Measurements from ENCODE around the gene WARS2.

WARS2 gene

DNA sequence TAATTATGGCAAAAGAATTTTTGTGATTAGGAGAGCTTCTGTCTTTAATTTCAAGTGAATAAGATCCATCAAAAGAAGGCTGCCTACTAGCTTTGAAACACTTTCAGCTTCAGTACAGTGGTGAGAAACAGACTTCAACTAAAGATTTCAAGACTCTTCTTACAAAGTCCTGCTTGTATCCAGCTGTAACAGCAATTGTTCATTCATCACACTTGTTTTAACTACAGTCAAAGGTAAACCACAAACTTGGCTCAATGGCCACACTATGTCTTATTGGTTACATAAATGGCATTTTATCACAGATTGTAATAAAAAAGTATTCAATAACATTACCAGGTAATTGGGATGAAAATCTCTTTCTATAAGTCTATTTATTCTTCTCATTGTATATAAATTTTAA lies 59.2 kb downstream of the WARS2 start:
- DNase-seq, result no peak

DNA sequence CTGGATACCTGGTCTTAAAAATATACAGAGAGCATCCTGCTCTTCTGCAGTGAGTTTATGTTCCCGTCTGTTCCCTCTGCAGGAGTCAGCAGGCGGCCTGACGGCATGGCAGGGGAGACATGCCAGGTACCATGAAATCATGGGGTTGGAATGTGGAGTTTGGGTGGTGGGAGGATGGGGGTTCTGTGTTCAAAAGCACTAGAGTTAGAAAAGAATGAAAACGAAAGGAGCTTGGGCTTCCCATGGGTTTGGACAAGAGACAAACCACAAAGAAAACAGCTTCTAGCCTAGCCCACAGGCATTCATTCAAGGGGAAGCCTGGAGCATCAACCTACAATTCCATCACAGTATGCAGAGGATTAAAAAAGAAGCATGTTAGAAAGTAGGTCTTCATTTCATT lies 59.9 kb downstream of the WARS2 start:
- no peak for DNase-seq

DNA sequence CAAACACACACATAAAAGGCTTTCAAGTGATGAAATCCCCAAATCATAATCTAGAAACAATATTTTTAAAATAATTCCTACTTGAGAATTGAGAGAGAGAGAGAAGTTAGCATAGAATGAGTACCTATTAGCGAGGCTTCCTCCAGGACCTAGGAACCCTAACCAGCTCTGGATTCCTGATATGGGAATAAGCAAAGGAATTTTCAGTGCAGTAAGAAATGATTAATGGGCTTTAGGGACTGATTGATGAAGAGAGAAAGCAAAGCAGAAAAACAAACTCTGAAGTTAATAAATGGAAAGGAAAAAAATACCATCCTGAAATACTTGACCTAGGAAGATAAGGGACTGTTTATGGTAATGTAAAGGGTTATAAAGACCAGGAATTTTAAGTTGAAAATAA lies 60.6 kb downstream of the WARS2 start:
- DNase-seq, result no peak

DNA sequence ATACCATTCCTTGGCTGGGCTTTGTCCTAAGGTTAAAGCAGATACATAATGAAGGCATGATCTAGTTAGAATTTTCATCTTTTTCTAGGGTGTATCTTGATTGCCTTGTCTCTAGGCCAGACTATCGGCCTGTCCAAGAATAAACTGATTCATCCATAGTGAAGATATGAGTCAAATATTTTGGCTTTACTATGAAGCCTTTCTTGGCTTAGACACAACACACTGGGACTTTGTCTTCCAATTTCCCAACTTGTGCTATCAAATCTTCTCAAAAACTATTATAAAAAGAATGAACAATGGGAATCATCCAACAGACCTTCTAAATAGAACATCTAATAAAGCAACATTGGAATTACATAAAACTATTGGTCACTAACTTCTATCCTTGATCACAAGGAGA lies 64.8 kb downstream of the WARS2 start:
- DNase-seq, result no peak

DNA sequence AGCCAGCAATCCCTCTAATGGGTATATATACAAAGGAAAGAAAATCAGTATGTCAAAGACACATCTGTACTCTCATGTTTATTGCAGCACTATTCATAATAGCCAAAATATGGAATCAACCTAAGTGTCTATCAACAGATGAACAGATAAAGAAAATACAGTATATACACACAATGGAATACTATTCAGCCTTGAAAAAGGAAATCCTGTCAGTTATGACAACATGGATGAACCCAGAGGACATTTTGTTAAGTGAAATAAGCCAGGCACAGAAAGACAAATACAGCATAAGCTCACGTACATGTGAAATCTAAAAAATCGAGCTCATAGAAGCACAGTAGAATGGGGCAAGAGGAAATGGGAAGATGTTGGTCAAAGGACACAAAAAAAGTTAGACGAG lies 69.1 kb downstream of the WARS2 start:
- DNase-seq, result no peak

DNA sequence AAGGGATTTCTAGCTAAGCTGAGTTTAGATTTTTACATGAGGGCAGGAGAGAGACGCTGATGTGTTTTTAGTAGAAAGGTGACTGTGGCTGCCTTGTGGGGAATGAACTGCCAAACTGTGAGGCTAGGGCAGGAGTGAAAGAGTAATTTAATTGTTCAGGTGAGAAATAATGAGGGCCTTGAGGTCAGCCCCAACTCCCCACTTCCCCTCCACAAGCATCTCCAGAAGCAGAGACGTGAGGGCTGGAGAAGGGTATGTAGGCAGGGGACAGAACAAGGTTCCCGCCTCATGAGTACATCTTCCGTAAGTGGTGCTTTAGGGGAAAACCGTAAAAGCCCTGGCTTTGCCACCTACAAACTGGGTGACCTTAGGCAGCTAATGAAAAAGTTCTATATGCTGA lies 70.8 kb downstream of the WARS2 start:
- DNase-seq, result no peak

DNA sequence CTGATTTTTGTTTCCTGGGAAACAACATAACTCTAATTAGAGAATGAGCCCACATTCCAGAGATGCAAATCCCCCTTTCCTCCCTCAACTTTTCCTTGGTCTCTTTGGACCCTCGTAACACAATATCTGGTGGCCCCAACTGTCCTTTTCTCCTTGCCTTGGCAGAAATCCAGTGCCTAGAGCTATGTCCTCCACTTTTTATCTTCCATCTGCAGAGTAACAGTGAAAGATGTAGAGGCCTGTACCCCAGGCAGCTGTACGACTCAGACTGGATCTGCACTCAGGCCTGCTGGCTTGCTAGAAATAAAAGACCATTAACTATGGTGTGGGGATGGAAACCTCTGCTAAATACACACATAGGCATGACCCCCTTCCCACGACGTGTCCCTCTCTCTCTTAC lies 72.0 kb downstream of the WARS2 start:
- no peak for DNase-seq

DNA sequence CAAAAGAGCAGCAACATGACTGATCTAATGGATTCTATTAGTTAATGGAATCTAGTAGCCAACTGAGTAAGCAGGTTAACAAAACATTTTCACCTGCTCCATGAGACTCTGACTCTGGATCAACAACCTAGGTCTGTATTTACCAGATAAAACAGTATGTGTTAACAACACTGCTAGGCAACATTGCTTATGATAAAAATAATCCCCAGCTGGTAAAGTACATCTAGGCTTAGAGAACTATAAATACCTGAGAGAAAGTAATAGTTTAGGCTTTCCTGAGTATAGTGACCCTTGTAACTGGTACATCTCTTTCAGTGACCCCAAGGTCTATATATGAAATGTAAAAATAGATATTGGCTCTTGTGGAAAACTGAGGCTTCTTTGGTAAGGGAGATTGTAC lies 78.8 kb downstream of the WARS2 start:
- no peak for DNase-seq

DNA sequence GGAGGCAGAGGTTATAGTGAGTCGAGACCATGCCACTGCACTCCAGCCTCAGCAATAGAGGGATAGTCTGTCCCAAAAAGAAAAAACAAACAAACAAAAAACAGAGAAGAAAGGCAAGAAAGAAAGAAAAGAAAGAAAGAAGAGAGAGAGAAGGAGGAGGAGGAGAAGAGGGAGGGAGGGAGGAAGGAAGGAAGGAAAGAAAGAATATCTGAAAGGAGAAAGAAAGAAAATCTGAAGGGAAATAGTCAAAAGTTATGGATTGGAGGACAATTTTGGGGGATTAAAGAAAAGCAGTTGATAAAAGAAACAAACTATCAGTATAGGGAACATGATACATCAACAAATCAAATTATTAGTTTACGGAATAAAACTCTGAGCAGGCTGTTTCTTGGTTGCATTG lies 84.9 kb downstream of the WARS2 start:
- no peak for DNase-seq

DNA sequence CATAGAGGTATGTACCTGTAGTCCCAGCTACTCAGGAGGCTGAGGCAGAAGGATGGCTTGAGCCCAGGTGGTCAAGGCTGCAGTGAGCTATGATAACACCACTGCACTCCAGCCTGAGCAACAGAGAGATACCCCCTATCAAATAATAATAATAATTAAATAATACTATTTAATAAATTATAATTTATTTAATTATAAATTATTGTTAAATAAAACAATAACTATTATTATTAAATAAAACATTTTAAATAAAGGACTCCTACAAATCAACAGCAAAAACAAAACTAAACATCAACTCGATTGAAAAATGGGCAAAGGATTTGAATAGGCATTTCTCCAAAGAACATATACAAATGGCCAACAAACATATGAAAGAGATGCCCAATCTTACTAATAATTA lies 86.5 kb downstream of the WARS2 start:
- DNase-seq, result no peak

DNA sequence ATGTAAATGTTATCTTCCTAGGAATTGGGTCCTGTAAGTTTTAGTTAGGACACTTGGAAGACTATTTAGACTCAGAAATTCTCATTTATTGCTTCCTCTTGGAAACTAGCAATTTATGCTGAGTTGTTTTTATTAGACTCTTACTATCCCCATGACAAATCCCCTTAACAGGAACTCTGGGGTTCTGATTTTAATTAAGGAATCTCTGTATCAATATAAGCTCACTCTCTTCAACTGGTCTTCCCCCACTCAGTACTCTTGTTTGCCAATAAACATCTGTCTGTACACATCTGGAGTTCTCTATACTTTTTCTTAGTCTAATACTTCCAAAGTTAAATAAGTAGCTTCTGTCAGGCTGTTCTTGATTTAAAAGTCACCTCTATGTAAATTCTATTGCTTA lies 88.2 kb downstream of the WARS2 start:
- no peak for DNase-seq

DNA sequence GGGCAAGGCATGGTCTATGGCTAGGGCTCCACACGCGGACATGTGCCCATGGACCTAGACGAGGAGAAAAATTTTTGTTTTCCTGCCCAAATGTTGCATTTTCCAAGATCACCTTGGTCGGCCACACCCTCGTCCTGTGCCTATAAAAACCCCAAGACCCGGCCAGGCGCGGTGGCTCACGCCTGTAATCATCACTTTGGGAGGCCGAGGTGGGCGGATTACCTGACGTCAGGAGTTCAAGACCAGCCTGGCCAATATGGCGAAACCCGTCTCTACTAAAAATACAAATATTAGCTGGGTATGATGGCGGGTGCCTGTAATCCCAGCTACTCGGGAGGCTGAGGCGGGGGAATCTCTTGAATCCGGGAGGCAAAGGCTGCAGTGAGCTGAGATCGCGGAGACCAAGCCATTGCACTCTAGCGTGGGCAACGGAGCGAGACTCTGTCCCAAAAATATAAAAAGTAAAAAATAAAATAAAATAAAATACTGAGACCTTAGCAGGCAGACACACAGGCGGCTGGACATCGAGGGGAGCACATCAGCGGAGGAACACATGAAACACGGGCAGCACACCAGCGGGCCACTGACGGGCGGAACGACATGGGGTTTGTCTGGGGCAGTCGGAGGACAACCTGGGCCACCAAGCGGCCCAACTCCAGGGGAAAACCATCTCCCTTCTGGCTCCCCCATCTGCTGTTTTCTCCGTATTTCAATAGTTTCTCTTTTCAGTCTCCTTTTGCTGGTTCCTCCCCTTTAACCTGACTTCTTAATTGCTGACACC lies 91.6 kb downstream of the WARS2 start:
- no peak for DNase-seq

DNA sequence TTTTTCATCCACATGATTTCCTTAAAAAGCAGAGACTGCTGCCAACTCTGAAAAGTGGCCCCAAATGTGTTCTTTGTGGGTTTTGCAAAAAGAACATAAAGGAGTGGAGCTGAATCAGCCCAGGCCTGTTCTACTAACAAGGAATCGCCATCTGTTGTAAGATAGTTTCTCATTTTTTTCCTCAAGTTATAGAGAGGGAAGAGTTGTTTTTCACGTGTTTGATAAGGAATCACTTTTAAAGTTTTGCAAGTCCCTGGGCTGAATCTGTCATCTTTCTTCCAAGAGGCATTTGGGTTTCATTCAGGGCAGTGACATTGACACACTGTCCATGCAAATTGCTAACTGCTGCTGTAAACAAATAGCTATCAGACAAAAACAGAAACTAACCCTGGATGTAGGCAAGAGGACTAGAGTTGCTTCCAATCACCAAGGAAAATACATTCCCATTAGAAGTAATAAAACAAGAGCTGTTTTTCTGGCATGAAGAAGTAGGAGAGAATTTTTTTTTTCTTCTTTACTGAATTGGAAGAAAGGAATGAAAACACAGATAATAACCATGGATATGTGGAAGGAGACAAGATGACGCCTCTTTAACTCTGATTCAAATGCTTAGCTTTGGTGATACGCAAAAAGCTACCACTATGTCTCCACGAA lies 93.5 kb downstream of the WARS2 start:
- DNase-seq, result no peak

DNA sequence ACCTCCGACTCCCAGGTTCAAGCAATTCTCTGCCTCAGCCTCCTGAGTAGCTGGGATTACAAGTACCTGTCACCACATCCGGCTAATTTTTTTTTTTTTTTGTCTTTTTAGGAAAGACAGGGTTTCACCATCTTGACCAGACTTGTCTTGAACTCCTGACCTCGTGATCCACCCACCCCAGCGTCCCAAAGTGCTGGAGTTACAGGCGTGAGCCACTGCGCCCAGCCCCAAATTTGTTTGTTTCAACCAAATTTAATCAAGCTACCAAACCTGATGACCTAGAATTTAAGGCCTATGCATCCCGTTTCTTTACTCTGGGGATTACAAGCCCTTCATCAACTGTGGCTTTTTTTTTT lies 94.0 kb downstream of the WARS2 start:
- no peak for DNase-seq

DNA sequence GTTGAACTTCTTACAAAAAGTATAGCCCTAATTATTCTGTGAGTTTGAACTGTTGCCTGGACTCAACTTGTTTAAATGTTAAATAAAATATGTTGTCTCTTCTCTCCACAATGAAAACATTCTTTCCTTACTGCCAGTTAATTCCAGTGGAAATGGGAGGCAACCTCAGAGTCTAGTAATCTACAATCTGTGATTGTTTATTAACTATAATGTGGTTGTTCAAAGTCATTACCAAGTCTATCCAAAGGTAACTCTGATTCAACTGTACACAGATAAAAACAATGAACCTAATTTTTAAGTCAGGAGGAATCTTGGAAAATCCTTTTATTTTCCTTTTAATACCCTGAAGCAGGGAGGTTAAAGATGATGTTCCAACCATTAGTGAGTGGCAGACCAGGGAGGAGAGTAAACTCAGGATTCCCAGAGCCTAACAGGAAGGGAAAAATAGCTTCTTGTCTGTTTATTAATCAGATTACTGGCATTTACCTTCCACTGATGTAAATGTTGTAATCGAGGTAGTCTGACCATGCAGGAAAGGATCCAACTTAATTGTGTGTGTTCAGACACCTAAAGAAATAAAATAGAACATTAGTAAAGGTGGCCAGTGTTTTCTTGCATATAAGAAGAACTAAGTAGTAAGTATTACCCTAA lies 95.2 kb downstream of the WARS2 start:
- no peak for DNase-seq

DNA sequence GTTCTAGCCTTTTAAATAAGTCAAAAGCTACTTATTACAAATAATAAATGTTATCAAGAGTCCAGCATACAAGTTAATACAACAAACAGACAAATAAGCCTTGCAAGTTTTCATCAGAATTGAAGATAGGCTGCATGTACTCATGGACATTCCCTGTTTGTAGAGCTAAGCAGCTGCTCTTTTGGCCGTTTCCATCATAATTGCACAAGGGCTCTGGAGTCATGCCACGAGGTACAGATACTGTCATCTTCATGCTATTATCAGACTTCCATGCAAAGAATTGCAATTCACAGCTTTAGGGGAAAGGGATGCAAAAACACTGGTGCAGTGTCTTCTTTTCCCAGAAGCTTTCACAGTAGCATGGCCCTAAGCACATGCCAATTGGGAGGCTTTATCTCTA lies 99.5 kb downstream of the WARS2 start:
- no peak for DNase-seq

DNA sequence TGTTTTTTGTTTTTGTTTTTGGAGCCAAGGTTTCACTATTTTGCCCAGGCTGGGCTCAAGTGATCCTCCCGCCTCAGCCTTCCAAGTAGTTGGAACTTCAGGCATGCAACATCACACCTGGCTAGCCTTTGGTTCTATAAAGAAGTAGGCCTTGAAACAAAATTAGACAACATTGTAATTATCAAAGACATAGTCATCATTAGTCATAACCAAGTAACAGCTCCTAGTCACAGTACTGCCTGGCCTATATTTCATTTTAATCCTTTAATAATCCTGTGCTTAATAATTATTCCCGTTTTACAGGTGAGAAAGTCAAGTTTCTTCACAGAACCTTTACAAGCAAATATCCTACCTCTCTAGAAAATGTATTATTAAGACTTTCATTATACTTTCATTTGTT lies 100.0 kb downstream of the WARS2 start:
- no peak for DNase-seq

DNA sequence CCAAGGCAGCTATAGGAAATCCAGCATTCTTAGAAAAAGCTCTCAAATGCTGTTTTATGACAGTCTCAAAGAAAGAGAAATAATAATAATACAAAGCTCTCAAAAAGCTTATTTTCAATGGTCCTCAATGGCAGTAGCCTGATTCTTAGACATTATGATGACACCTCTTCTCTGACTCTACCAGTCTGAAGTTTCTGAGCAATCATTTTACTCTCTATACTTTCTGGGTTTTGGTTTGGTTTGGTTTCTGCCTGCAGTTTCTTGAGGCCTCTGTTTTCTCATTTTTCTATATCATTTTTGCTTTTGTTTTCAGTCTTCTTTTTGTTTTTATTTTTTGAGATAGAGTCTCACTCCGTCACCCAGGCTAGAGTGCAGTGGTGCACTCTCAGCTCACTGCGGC lies 102.1 kb downstream of the WARS2 start:
- DNase-seq, result no peak

DNA sequence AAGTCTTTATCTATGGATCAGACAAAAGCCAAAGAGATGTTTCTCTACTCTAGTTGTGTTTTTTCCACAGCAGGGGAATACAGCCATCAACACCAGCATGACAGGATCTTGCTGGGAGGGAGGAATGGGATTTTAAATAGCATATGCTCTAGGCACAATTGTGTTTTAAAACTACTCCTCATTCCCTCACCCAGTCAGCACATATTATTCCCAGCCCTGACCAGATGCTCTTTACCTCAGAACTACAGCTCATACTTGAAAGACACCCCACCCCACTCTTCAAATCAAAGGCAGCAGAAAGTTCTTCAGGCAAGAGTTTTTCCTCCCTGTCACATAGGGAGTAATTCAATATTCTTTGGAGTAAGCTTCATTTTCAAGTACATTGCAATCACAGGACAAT lies 106.1 kb downstream of the WARS2 start:
- no peak for DNase-seq

DNA sequence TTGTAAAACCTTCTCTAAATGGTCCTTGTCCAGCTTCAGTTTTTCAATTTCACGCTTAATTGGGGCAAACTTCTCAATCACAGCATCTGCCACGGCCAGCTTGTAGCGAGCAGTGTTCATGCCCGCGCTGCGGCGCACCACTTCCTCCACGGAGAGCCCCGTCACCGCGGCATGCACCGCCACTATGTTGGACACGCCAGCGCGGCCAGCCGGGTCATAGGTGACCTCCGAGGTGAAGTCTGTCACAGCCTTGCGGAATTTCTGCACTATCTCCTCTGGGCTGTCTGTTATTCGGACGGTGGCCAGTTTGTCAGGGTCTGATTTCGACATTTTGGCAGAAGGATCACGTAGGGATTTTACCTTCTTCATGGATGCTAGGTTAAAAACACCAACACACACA lies 107.5 kb downstream of the WARS2 start:
- DNase-seq, result no peak

DNA sequence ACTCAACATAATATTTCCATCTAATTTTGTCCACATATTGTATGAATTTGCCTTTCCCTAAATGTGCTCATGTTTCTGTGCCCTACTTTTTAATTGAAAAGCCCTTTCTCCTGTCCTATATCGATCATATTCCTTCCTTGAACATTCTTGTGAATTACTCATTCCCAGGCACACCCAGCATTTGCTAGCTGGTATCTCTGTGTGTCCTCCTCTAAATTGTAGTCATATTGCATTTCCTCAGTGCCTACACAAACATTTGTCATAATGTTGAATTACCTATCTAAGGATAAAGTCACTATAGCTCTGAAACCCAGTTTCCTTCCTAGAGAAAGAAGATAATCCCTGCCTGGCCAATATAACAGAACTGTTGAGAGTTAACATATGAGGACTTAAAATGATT lies 112.7 kb downstream of the WARS2 start:
- DNase-seq, result no peak

DNA sequence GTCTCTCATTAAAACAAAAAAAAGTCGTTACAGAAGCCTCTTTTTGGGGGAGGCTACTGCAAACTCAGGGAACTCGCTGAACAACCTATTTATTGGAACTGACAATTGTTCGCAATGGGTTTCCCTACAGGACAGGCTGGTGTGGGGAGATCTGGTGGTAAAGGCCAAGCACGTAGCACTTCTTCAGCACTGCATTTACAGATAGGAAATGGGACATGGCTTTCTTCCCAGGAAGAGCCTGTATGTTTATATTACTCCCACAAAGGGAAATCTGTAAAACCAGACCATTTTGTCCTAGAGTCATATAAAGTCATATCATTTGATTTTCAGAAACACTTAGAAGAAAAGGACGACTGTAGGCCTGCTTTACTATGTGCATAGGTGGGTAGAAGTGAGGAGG lies 113.5 kb downstream of the WARS2 start:
- no peak for DNase-seq

DNA sequence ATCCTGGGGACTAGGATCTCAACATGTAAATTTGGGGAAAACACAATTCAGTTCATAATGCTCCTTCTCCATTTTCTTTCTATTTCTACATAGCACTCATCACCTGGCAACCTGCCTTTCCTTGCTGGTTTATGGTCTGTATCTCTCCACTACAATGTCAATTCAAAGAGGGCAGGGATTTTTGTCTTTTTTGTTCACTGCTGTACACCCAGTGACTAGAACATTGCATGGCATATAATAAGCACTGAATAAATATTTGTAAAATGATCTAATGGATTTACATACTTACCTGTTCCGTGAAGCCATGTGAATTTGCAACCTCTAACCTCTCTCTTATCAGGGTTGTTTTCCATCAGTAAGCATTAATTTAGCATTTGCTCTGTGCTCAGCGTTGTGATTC lies 124.9 kb downstream of the WARS2 start:
- no peak for DNase-seq

DNA sequence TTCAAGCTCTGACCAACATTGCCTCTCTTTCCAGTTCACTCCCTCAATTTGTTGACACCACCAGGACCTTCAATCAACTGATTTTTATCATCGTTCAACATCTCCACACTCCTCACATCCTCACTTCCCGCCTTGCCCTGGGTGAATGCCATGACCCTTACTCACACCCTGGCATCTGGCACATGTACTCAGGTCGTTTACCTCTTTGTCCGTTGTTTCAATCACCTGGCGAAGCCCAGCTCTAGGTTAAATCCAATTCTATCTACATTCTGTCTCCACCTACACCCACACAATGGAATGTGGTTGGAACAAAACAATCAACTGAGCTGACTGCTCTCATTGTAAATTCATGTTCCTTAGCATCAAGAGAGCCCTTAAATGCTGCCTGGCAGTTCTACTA lies 128.1 kb downstream of the WARS2 start:
- DNase-seq, result no peak

DNA sequence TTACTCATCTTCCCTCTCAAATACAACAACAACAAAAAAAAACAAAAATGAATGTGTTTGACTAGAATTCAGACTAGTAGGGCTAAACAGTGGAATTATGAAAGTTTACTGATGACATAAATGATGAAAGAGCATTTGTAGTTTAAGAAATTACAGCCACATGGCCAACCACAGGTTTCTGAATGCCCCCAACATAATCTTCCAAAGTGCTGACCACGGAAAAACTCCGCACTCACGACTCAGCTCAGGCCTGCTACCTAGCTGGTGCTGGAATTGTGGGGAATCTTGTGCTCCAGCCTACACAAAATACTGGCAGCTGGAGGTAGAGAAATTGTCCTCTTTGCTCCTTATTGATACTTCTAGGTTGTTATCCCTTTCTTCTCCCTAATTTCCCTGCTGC lies 128.7 kb downstream of the WARS2 start:
- DNase-seq, result no peak
